ENCODE results near the gene BCL11A.

BCL11A gene

DNA sequence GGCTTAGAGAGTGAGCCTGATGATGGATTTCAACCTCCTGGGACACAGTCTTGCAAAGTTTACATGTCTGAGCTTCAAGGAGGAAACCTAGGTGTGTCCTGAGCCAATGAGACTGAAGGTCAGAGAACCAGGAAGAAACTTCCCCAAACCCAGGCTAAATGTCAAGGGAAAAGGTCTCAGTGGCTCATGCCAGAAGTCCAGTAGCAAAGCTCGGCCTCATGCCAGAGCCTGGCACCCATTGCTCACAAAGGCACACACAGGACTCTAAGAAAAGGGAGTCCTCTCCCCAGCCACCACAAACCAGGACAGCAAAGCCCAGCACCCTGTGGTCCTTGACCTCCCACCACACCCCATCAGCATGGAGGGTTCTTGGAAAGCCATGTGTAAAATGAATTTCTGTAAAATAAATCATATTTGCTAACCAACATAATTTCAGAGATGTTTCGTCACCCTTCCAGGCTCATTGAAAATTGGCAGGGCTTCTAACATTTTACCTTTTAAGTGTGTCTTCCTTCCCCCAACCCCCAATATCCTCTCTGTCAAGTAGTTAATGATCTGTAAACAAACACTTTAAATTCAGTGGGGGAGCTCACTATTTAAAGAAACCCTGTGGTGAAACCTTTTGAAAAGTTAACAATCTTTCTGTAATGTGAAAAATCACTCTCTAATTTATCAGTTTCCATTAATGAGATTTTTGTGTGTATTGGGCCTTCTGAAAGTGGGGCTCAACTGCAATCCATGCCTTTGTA lies 77.1 kb downstream of the BCL11A start:
- peaks cover 9% of the 10 kb centered on the region for H3K36me3 ChIP-seq (ENCODE audit: insufficient read depth, insufficient read length, low read length)
- H3K9me3 ChIP-seq (ENCODE audit: insufficient read depth, low read length), result no peaks in the 10 kb centered on the region
- no peak overlapping the region for H3K9ac ChIP-seq (ENCODE audit: insufficient read length, low read depth)
- TF ChIP-seq SUZ12 (IDR thresholded peaks at IDR 0.05; ENCODE audit: extremely low read depth, insufficient read depth, insufficient read length), result no peak
- no peak for TF ChIP-seq YY1 (IDR thresholded peaks at IDR 0.05; ENCODE audit: insufficient read depth, insufficient read length)
- TF ChIP-seq ZNF274 (IDR thresholded peaks at IDR 0.05; ENCODE audit: low read depth, low read length), result no peak
- H3K4me1 ChIP-seq (ENCODE audit: insufficient read depth, insufficient read length), result peaks cover 19% of the 10 kb centered on the region
- no peaks in the 10 kb centered on the region for H3K27me3 ChIP-seq (ENCODE audit: insufficient read depth, insufficient read length)
- no peak for DNase-seq (ENCODE audit: low read depth, low spot score)
- no peak overlapping the region for H3K4me3 ChIP-seq (ENCODE audit: insufficient read length, low read depth)

GRCh38 chr2:60475123-60475830 lies 78.2 kb downstream of the BCL11A start:
- peaks cover 18% of the 10 kb centered on the region for H3K4me1 ChIP-seq (ENCODE audit: insufficient read depth, insufficient read length)
- no peak overlapping the region for H3K9ac ChIP-seq (ENCODE audit: insufficient read length, low read depth)
- no peak for TF ChIP-seq ZNF274 (IDR thresholded peaks at IDR 0.05; ENCODE audit: low read depth, low read length)
- TF ChIP-seq YY1 (IDR thresholded peaks at IDR 0.05; ENCODE audit: insufficient read depth, insufficient read length), result no peak
- TF ChIP-seq SUZ12 (IDR thresholded peaks at IDR 0.05; ENCODE audit: extremely low read depth, insufficient read depth, insufficient read length), result no peak
- H3K4me3 ChIP-seq (ENCODE audit: insufficient read length, low read depth), result no peak overlapping the region
- H3K27me3 ChIP-seq (ENCODE audit: insufficient read depth, insufficient read length), result no peaks in the 10 kb centered on the region
- H3K36me3 ChIP-seq (ENCODE audit: insufficient read depth, insufficient read length, low read length), result peaks cover 10% of the 10 kb centered on the region
- no peak for DNase-seq (ENCODE audit: low read depth, low spot score)
- no peaks in the 10 kb centered on the region for H3K9me3 ChIP-seq (ENCODE audit: insufficient read depth, low read length)

DNA sequence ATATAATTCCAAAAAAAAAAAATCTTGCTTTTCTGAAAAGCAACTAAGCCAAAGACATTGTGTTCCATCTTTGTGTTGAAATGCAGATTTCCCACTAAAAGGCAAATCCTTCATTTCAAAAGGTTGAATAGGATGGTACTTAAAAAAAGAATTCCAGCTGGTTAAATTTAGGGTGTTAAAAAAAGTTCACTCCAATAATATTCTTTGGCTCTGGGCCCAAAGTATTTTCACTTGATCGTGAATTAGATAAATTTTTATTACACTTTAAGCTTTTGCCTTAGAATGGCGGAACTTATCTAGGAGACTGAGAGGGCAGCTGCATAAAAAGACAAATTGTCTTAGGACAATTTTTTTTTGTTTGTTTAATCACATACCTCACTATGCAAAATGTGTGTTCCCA lies 79.2 kb downstream of the BCL11A start:
- Histone ChIP-seq H3K4me3 (ENCODE audit: insufficient read length, low read depth) (no peak overlapping the region), H3K9ac (ENCODE audit: insufficient read length, low read depth) (no peak overlapping the region), H3K27me3 (ENCODE audit: insufficient read depth, insufficient read length) (no peaks in the 10 kb centered on the region), H3K4me1 (ENCODE audit: insufficient read depth, insufficient read length) (peaks cover 18% of the 10 kb centered on the region), H3K36me3 (ENCODE audit: insufficient read depth, insufficient read length, low read length) (peaks cover 12% of the 10 kb centered on the region), H3K9me3 (ENCODE audit: insufficient read depth, low read length) (no peaks in the 10 kb centered on the region)
- DNase-seq (ENCODE audit: low read depth, low spot score), result no peak
- TF ChIP-seq SUZ12 (IDR thresholded peaks at IDR 0.05; ENCODE audit: extremely low read depth, insufficient read depth, insufficient read length) (no peak), YY1 (IDR thresholded peaks at IDR 0.05; ENCODE audit: insufficient read depth, insufficient read length) (no peak), ZNF274 (IDR thresholded peaks at IDR 0.05; ENCODE audit: low read depth, low read length) (no peak)

- Histone ChIP-seq H3K4me1 (ENCODE audit: insufficient read depth, insufficient read length) (peaks cover 18% of the 10 kb centered on the region), H3K4me3 (ENCODE audit: insufficient read length, low read depth) (no peak overlapping the region), H3K27me3 (ENCODE audit: insufficient read depth, insufficient read length) (no peaks in the 10 kb centered on the region), H3K9me3 (ENCODE audit: insufficient read depth, low read length) (no peaks in the 10 kb centered on the region), H3K9ac (ENCODE audit: insufficient read length, low read depth) (no peak overlapping the region), H3K36me3 (ENCODE audit: insufficient read depth, insufficient read length, low read length) (peaks cover 12% of the 10 kb centered on the region)
- TF ChIP-seq SUZ12 (IDR thresholded peaks at IDR 0.05; ENCODE audit: extremely low read depth, insufficient read depth, insufficient read length) (no peak), YY1 (IDR thresholded peaks at IDR 0.05; ENCODE audit: insufficient read depth, insufficient read length) (no peak), ZNF274 (IDR thresholded peaks at IDR 0.05; ENCODE audit: low read depth, low read length) (no peak)
- no peak for DNase-seq (ENCODE audit: low read depth, low spot score)
Measured at GRCh38 chr2:60473546-60473945, 79.9 kb downstream of the BCL11A start.

DNA sequence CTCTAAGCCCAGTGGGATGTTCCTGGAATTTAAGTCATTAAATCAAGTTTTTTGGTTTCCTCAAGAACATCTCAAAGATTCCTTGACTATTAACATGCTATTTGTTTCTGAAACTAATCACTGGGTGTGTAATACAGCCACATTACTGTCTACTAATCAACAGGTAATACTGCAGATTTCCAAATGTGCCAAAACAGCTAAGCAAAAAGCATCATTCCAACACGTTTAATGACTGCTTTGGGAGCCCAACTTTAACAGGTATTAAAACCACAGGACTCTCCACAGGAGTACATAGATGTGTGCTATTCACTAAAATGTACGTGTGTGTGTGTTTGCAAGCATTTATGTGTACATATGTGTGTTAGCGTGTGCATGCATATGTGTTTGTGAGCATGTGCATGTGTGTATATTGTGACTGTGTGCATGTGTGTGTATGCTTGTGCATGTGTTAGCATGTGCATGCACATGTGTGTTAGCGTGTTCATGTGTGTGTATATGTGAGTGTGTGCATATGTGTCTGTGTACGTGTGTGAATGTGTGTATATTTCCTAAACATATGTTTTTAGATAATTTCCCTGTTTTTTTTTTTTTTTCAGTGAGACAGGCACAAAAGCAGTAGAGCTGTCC lies 80.7 kb downstream of the BCL11A start:
- H3K4me1 ChIP-seq (ENCODE audit: insufficient read depth, insufficient read length), result peaks cover 18% of the 10 kb centered on the region
- no peak for DNase-seq (ENCODE audit: low read depth, low spot score)
- H3K36me3 ChIP-seq (ENCODE audit: insufficient read depth, insufficient read length, low read length), result peaks cover 12% of the 10 kb centered on the region
- H3K4me3 ChIP-seq (ENCODE audit: insufficient read length, low read depth), result no peak overlapping the region
- TF ChIP-seq SUZ12 (IDR thresholded peaks at IDR 0.05; ENCODE audit: extremely low read depth, insufficient read depth, insufficient read length) (no peak), ZNF274 (IDR thresholded peaks at IDR 0.05; ENCODE audit: low read depth, low read length) (no peak), YY1 (IDR thresholded peaks at IDR 0.05; ENCODE audit: insufficient read depth, insufficient read length) (no peak)
- H3K9ac ChIP-seq (ENCODE audit: insufficient read length, low read depth), result no peak overlapping the region
- no peaks in the 10 kb centered on the region for H3K9me3 ChIP-seq (ENCODE audit: insufficient read depth, low read length)
- no peaks in the 10 kb centered on the region for H3K27me3 ChIP-seq (ENCODE audit: insufficient read depth, insufficient read length)

DNA sequence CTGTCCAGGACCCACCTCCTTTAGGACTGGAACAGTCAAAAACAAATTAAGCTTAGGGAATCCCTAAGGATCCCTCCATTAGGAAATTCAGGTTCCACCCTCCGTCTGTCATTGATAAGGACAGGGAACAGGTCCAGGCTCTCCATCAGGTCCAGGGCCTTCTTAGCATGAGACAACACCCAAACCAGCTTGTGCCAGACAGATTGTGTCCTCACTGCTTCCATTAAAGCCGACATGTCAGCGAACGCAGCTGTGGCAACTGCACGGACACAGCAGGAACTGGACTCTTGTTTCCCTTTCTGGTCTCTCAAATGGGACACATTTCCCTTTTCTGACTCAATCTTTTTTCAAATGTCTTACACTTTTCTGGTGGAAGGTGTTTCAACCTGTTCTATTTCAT lies 81.4 kb downstream of the BCL11A start:
- DNase-seq (ENCODE audit: low read depth, low spot score), result no peak
- H3K9me3 ChIP-seq (ENCODE audit: insufficient read depth, low read length), result no peaks in the 10 kb centered on the region
- no peaks in the 10 kb centered on the region for H3K27me3 ChIP-seq (ENCODE audit: insufficient read depth, insufficient read length)
- H3K4me3 ChIP-seq (ENCODE audit: insufficient read length, low read depth), result no peak overlapping the region
- H3K4me1 ChIP-seq (ENCODE audit: insufficient read depth, insufficient read length), result peaks cover 18% of the 10 kb centered on the region
- H3K9ac ChIP-seq (ENCODE audit: insufficient read length, low read depth), result no peak overlapping the region
- H3K36me3 ChIP-seq (ENCODE audit: insufficient read depth, insufficient read length, low read length), result peaks cover 15% of the 10 kb centered on the region
- TF ChIP-seq ZNF274 (IDR thresholded peaks at IDR 0.05; ENCODE audit: low read depth, low read length) (no peak), SUZ12 (IDR thresholded peaks at IDR 0.05; ENCODE audit: extremely low read depth, insufficient read depth, insufficient read length) (no peak), YY1 (IDR thresholded peaks at IDR 0.05; ENCODE audit: insufficient read depth, insufficient read length) (no peak)

DNA sequence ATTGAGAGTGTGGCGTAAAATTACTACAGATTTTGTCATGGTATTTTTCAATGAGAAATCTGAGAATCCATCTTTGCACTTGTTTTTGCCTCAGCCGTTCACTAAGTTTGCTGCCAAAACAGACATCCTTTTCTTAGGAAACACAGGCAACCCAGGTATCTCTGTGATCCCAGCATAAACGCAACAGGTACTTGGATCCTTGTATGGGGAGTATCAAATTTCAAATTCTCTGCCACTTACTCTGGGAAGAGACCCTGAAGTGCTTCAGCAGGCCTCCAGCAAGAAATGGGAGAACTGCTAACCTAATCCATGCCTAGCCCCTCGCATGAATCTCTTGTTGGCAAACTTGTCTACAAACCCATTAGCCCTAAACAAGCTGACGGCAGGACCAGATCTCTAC lies 83.1 kb downstream of the BCL11A start:
- no peak for DNase-seq (ENCODE audit: low read depth, low spot score)
- H3K4me1 ChIP-seq (ENCODE audit: insufficient read depth, insufficient read length), result peaks cover 11% of the 10 kb centered on the region
- H3K36me3 ChIP-seq (ENCODE audit: insufficient read depth, insufficient read length, low read length), result peaks cover 20% of the 10 kb centered on the region
- no peak overlapping the region for H3K4me3 ChIP-seq (ENCODE audit: insufficient read length, low read depth)
- no peak overlapping the region for H3K9ac ChIP-seq (ENCODE audit: insufficient read length, low read depth)
- TF ChIP-seq ZNF274 (IDR thresholded peaks at IDR 0.05; ENCODE audit: low read depth, low read length), result no peak
- TF ChIP-seq SUZ12 (IDR thresholded peaks at IDR 0.05; ENCODE audit: extremely low read depth, insufficient read depth, insufficient read length), result no peak
- TF ChIP-seq YY1 (IDR thresholded peaks at IDR 0.05; ENCODE audit: insufficient read depth, insufficient read length), result no peak
- no peaks in the 10 kb centered on the region for H3K27me3 ChIP-seq (ENCODE audit: insufficient read depth, insufficient read length)
- no peaks in the 10 kb centered on the region for H3K9me3 ChIP-seq (ENCODE audit: insufficient read depth, low read length)
